GM18517 (cell line): ENCODE measurements around the gene CCDC61.

ENCODE experiments used
- ATAC-seq: cut with Tn5 transposase; IDR thresholded peaks from one replicate; pipeline ENCODE4 v1.9.1; 2021; ENCODE audit warnings: mild to moderate bottlenecking, moderate library complexity; ENCODE audit not compliant: unreplicated experiment

CCDC61 gene

GRCh38 chr19:45994998-45995714 lies at the start of gene CCDC61:
Gene CCDC61 (plus strand): TSS chr19:45995467. CDS start chr19:46003019, 7,552 bp downstream.
- ATAC-seq: peak; percentile 97

- no peak for ATAC-seq
Observed at GRCh38 chr19:45947926-45948325, 47.3 kb upstream of the CCDC61 start.

- no peak for ATAC-seq
Observed at GRCh38 chr19:45952341-45952685, 43.0 kb upstream of the CCDC61 start.

GRCh38 chr19:45952686-45953505 lies 42.4 kb upstream of the CCDC61 start:
- ATAC-seq: no peak

- no peak for ATAC-seq
Observed at GRCh38 chr19:45953676-45954075, 41.6 kb upstream of the CCDC61 start.

- ATAC-seq: no peak
Observed at GRCh38 chr19:45954156-45954555, 41.1 kb upstream of the CCDC61 start.

- no peak for ATAC-seq
Observed at GRCh38 chr19:45955905-45956608, 39.2 kb upstream of the CCDC61 start.

GRCh38 chr19:45958320-45958719 lies 36.9 kb upstream of the CCDC61 start:
- no peak for ATAC-seq

- ATAC-seq: no peak
Observed at GRCh38 chr19:45958769-45959516, 36.3 kb upstream of the CCDC61 start.

- ATAC-seq: no peak
Observed at GRCh38 chr19:45959517-45960025, 35.7 kb upstream of the CCDC61 start.

GRCh38 chr19:45960595-45961235 lies 34.6 kb upstream of the CCDC61 start:
- ATAC-seq: no peak

GRCh38 chr19:45962021-45962420 lies 33.2 kb upstream of the CCDC61 start:
- no peak for ATAC-seq

- no peak for ATAC-seq
Observed at GRCh38 chr19:45967246-45967645, 28.0 kb upstream of the CCDC61 start.

GRCh38 chr19:45968626-45969025 lies 26.6 kb upstream of the CCDC61 start:
- ATAC-seq: no peak

GRCh38 chr19:45969676-45970075 lies 25.6 kb upstream of the CCDC61 start:
- no peak for ATAC-seq

GRCh38 chr19:45971260-45971902 lies 23.9 kb upstream of the CCDC61 start:
- ATAC-seq: no peak

- no peak for ATAC-seq
Observed at GRCh38 chr19:45972081-45972946, 23.0 kb upstream of the CCDC61 start.

- ATAC-seq: no peak
Observed at GRCh38 chr19:45972947-45973540, 22.2 kb upstream of the CCDC61 start.
